Measurements from ENCODE around the gene MAP2K3.
"Not testable (repeated sequence)": the region's sequence is repeated elsewhere in the genome, so short reads cannot be mapped to it uniquely, and the experiment has no call there.

MAP2K3 gene

GRCh38 chr17:21346651-21347250 is 62.2 kb downstream of the MAP2K3 start:
- not testable (repeated sequence) for H3K36me3 Mint-ChIP-seq (ENCODE audit: low read depth); H3K4me1 Mint-ChIP-seq (ENCODE audit: low read depth); H3K9me3 Mint-ChIP-seq; H3K27me3 Mint-ChIP-seq; H3K4me3 Mint-ChIP-seq; H3K27ac Mint-ChIP-seq
- DNase-seq: peak; percentile 24

- H3K27me3 Mint-ChIP-seq; DNase-seq; H3K9me3 Mint-ChIP-seq; H3K4me1 Mint-ChIP-seq (ENCODE audit: low read depth); H3K4me3 Mint-ChIP-seq; H3K36me3 Mint-ChIP-seq (ENCODE audit: low read depth); H3K27ac Mint-ChIP-seq: not testable (repeated sequence)
Observed at GRCh38 chr17:21347660-21348059, 63.1 kb downstream of the MAP2K3 start.

GRCh38 chr17:21348081-21348925 is 63.8 kb downstream of the MAP2K3 start:
- not testable (repeated sequence) for H3K4me1 Mint-ChIP-seq (ENCODE audit: low read depth); H3K9me3 Mint-ChIP-seq; H3K27ac Mint-ChIP-seq; H3K36me3 Mint-ChIP-seq (ENCODE audit: low read depth); H3K27me3 Mint-ChIP-seq; H3K4me3 Mint-ChIP-seq
- DNase-seq: peak; percentile 11

GRCh38 chr17:21348926-21349261 is 64.4 kb downstream of the MAP2K3 start:
- H3K4me1 Mint-ChIP-seq (ENCODE audit: low read depth); H3K27ac Mint-ChIP-seq; H3K27me3 Mint-ChIP-seq; H3K9me3 Mint-ChIP-seq; H3K36me3 Mint-ChIP-seq (ENCODE audit: low read depth); H3K4me3 Mint-ChIP-seq; DNase-seq: not testable (repeated sequence)

GRCh38 chr17:21349358-21350050 is 65.0 kb downstream of the MAP2K3 start:
- not testable (repeated sequence) for H3K4me1 Mint-ChIP-seq (ENCODE audit: low read depth); H3K4me3 Mint-ChIP-seq; H3K36me3 Mint-ChIP-seq (ENCODE audit: low read depth); H3K9me3 Mint-ChIP-seq; DNase-seq; H3K27me3 Mint-ChIP-seq; H3K27ac Mint-ChIP-seq

- DNase-seq; H3K9me3 Mint-ChIP-seq; H3K4me3 Mint-ChIP-seq; H3K27ac Mint-ChIP-seq; H3K4me1 Mint-ChIP-seq (ENCODE audit: low read depth); H3K27me3 Mint-ChIP-seq; H3K36me3 Mint-ChIP-seq (ENCODE audit: low read depth): not testable (repeated sequence)
Observed at GRCh38 chr17:21350495-21350894, 66.0 kb downstream of the MAP2K3 start.

GRCh38 chr17:21351366-21352065 is 67.0 kb downstream of the MAP2K3 start:
- H3K27me3 Mint-ChIP-seq: no peaks in the 10 kb centered on the region
- H3K4me1 Mint-ChIP-seq (ENCODE audit: low read depth): peaks cover 1% of the 10 kb centered on the region
- no peaks in the 10 kb centered on the region for H3K36me3 Mint-ChIP-seq (ENCODE audit: low read depth)
- no peak for DNase-seq
- H3K9me3 Mint-ChIP-seq: no peaks in the 10 kb centered on the region
- no peak overlapping the region for H3K4me3 Mint-ChIP-seq
- H3K27ac Mint-ChIP-seq: no peak overlapping the region

- peaks cover 1% of the 10 kb centered on the region for H3K4me1 Mint-ChIP-seq (ENCODE audit: low read depth)
- H3K27ac Mint-ChIP-seq: no peak overlapping the region
- H3K9me3 Mint-ChIP-seq: no peaks in the 10 kb centered on the region
- no peaks in the 10 kb centered on the region for H3K27me3 Mint-ChIP-seq
- DNase-seq: no peak
- no peaks in the 10 kb centered on the region for H3K36me3 Mint-ChIP-seq (ENCODE audit: low read depth)
- H3K4me3 Mint-ChIP-seq: no peak overlapping the region
Observed at GRCh38 chr17:21352221-21352980, 67.9 kb downstream of the MAP2K3 start.

GRCh38 chr17:21352981-21353265 is 68.4 kb downstream of the MAP2K3 start:
- peaks cover 1% of the 10 kb centered on the region for H3K4me1 Mint-ChIP-seq (ENCODE audit: low read depth)
- H3K9me3 Mint-ChIP-seq: no peaks in the 10 kb centered on the region
- no peaks in the 10 kb centered on the region for H3K36me3 Mint-ChIP-seq (ENCODE audit: low read depth)
- no peak overlapping the region for H3K27ac Mint-ChIP-seq
- no peaks in the 10 kb centered on the region for H3K27me3 Mint-ChIP-seq
- no peak overlapping the region for H3K4me3 Mint-ChIP-seq
- no peak for DNase-seq

GRCh38 chr17:21353326-21354010 is 69.0 kb downstream of the MAP2K3 start:
- H3K9me3 Mint-ChIP-seq: no peaks in the 10 kb centered on the region
- no peaks in the 10 kb centered on the region for H3K4me1 Mint-ChIP-seq (ENCODE audit: low read depth)
- DNase-seq: no peak
- no peaks in the 10 kb centered on the region for H3K36me3 Mint-ChIP-seq (ENCODE audit: low read depth)
- H3K4me3 Mint-ChIP-seq: no peak overlapping the region
- H3K27me3 Mint-ChIP-seq: no peaks in the 10 kb centered on the region
- no peak overlapping the region for H3K27ac Mint-ChIP-seq

- no peaks in the 10 kb centered on the region for H3K27me3 Mint-ChIP-seq
- H3K27ac Mint-ChIP-seq: no peak overlapping the region
- H3K4me1 Mint-ChIP-seq (ENCODE audit: low read depth): no peaks in the 10 kb centered on the region
- no peaks in the 10 kb centered on the region for H3K36me3 Mint-ChIP-seq (ENCODE audit: low read depth)
- no peak for DNase-seq
- no peak overlapping the region for H3K4me3 Mint-ChIP-seq
- no peaks in the 10 kb centered on the region for H3K9me3 Mint-ChIP-seq
Observed at GRCh38 chr17:21354796-21355385, 70.4 kb downstream of the MAP2K3 start.

GRCh38 chr17:21355586-21355985 is 71.1 kb downstream of the MAP2K3 start:
- Mint-ChIP-seq H3K4me3 (no peak overlapping the region), H3K36me3 (ENCODE audit: low read depth) (no peaks in the 10 kb centered on the region), H3K27ac (no peak overlapping the region), H3K4me1 (ENCODE audit: low read depth) (no peaks in the 10 kb centered on the region), H3K27me3 (no peaks in the 10 kb centered on the region), H3K9me3 (no peaks in the 10 kb centered on the region)
- DNase-seq: no peak

- H3K27ac Mint-ChIP-seq: no peak overlapping the region
- no peaks in the 10 kb centered on the region for H3K27me3 Mint-ChIP-seq
- DNase-seq: no peak
- no peak overlapping the region for H3K4me3 Mint-ChIP-seq
- H3K9me3 Mint-ChIP-seq: no peaks in the 10 kb centered on the region
- no peaks in the 10 kb centered on the region for H3K36me3 Mint-ChIP-seq (ENCODE audit: low read depth)
- H3K4me1 Mint-ChIP-seq (ENCODE audit: low read depth): no peaks in the 10 kb centered on the region
Observed at GRCh38 chr17:21356537-21357127, 72.1 kb downstream of the MAP2K3 start.
